DOHH2 (cell line): ENCODE measurements around the gene POFUT2.

Experiments
- EZH2phosphoT487 ChIP-seq: fragments of 200-600 bp; sonication (generic); IDR thresholded peaks from 2 replicates; pipeline ENCODE4 v1.6.1; 2017; ENCODE audit warnings: borderline replicate concordance, mild to moderate bottlenecking, antibody characterized with exemption, low read length, moderate library complexity, mixed read lengths
- TF ChIP-seq, protein P1 (sequence below): fragments of 200-600 bp; sonication (generic); IDR thresholded peaks from one replicate; pipeline ENCODE4 v1.5.1; 2014; ENCODE audit warnings: antibody characterized with exemption, mild to moderate bottlenecking, low read depth, low read length; ENCODE audit not compliant: poor library complexity, severe bottlenecking

DNA sequence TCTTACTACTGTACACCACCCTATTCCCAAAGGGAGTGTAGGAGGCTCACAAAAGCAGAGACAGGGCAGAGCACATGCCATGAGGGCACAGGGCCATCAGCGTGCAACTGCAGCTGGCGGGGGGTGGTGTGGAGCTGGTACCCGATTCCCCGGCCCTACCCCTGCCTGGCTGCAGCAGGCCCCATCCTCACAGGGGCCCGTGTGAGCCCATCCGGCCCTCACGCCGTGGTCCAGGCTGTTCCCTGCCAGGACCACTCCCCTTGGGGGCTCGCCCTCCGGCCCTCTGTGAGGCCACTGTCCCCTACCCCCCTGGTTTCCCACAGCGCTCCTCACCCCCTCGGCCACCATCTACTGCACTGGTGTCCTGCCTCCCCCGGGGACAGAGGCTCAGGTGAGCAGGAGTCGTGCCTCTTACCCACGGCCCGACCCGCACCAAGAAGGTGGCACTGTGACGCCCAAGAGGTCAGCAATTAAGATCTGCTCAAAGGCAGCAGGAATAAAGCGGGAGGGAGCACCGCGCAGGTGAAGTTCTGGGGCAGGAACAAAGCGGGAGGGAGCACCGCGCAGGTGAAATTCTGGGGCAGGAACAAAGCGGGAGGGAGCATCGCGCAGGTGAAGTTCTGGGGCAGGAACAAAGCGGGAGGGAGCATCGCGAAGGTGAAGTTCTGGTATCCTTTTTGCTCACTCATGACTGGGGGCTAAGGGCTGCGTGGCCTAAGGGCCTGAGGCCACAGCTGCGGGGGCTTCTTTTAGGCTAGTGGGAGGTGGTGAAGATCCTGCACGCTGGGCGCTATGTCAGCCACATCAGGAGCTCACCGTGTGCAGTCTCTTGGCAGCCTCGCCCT, 3.9 kb downstream of the POFUT2 start:
- TF ChIP-seq, protein P1, sequence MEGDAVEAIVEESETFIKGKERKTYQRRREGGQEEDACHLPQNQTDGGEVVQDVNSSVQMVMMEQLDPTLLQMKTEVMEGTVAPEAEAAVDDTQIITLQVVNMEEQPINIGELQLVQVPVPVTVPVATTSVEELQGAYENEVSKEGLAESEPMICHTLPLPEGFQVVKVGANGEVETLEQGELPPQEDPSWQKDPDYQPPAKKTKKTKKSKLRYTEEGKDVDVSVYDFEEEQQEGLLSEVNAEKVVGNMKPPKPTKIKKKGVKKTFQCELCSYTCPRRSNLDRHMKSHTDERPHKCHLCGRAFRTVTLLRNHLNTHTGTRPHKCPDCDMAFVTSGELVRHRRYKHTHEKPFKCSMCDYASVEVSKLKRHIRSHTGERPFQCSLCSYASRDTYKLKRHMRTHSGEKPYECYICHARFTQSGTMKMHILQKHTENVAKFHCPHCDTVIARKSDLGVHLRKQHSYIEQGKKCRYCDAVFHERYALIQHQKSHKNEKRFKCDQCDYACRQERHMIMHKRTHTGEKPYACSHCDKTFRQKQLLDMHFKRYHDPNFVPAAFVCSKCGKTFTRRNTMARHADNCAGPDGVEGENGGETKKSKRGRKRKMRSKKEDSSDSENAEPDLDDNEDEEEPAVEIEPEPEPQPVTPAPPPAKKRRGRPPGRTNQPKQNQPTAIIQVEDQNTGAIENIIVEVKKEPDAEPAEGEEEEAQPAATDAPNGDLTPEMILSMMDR: no peak
- TF ChIP-seq EZH2phosphoT487: no peak
